Peyer's patch (tissue), 4 donors: ENCODE data around the gene S100A4.

Experiments
- CTCF ChIP-seq, 6 experiments: fragments of 450-650 bp in 4 of 6; fragments of 200-600 bp in 2 of 6; sonication (generic) in 1 of 6; IDR thresholded peaks; one replicate each; pipeline ENCODE4 v1.5.1; 2017 to 2019; ENCODE audit warnings: antibody characterized with exemption in 6 of 6, mild to moderate bottlenecking in 3 of 6, moderate library complexity in 1 of 6
- POLR2A ChIP-seq, 2 donors: fragments of 450-650 bp; IDR thresholded peaks; one replicate each; pipeline ENCODE4 v1.5.1; 2017; ENCODE audit warnings: antibody characterized with exemption in 2 of 2, mild to moderate bottlenecking in 2 of 2, moderate library complexity in 2 of 2

GRCh38 chr1:153542956-153543711, 2.5 kb downstream of the S100A4 start:
- TF ChIP-seq POLR2A (IDR thresholded peaks at IDR 0.05) (no peak), CTCF (IDR thresholded peaks at IDR 0.05) (no peak)
